HG03558 (cell line): Measurements from ENCODE around the gene POU2F3.

ENCODE experiments used
- ATAC-seq: cut with Tn5 transposase; IDR thresholded peaks from one replicate; pipeline ENCODE4 v1.9.1; 2021; ENCODE audit warnings: moderate number of reproducible peaks; ENCODE audit not compliant: unreplicated experiment; ENCODE audit errors: extremely low read depth

Gene POU2F3

GRCh38 chr11:120239713-120240640 is at the start of gene POU2F3:
Gene POU2F3, plus strand, starts transcription at chr11:120240140. Its CDS starts 204 bp downstream, at chr11:120240344.
- ATAC-seq = no peak

GRCh38 chr11:120191058-120191457 is 48.9 kb upstream of the POU2F3 start:
- no peak for ATAC-seq

GRCh38 chr11:120192831-120193625 is 46.9 kb upstream of the POU2F3 start:
- ATAC-seq = no peak

- no peak for ATAC-seq
Measured at GRCh38 chr11:120194166-120194565, 45.8 kb upstream of the POU2F3 start.

GRCh38 chr11:120195601-120196320 is 44.2 kb upstream of the POU2F3 start:
- no peak for ATAC-seq

- no peak for ATAC-seq
Measured at GRCh38 chr11:120196826-120197225, 43.1 kb upstream of the POU2F3 start.

- no peak for ATAC-seq
Measured at GRCh38 chr11:120197251-120197891, 42.6 kb upstream of the POU2F3 start.

GRCh38 chr11:120197977-120198376 is 42.0 kb upstream of the POU2F3 start:
- ATAC-seq = no peak

- ATAC-seq = no peak
Measured at GRCh38 chr11:120198403-120198786, 41.5 kb upstream of the POU2F3 start.

- no peak for ATAC-seq
Measured at GRCh38 chr11:120198787-120199469, 41.0 kb upstream of the POU2F3 start.

- ATAC-seq = no peak
Measured at GRCh38 chr11:120199613-120200012, 40.3 kb upstream of the POU2F3 start.

GRCh38 chr11:120200677-120201076 is 39.3 kb upstream of the POU2F3 start:
- no peak for ATAC-seq

GRCh38 chr11:120201653-120202052 is 38.3 kb upstream of the POU2F3 start:
- ATAC-seq = no peak

- ATAC-seq = no peak
Measured at GRCh38 chr11:120203626-120204025, 36.3 kb upstream of the POU2F3 start.

GRCh38 chr11:120205596-120206161 is 34.3 kb upstream of the POU2F3 start:
- no peak for ATAC-seq

GRCh38 chr11:120207512-120207911 is 32.4 kb upstream of the POU2F3 start:
- no peak for ATAC-seq

- ATAC-seq = no peak
Measured at GRCh38 chr11:120208001-120208441, 31.9 kb upstream of the POU2F3 start.

GRCh38 chr11:120208777-120209176 is 31.2 kb upstream of the POU2F3 start:
- ATAC-seq = no peak
